ENCODE measurements around the gene MYORG.

Gene MYORG

GRCh38 chr9:34384368-34385165 is 7.9 kb upstream of the MYORG start:
- no peak for DNase-seq

DNA sequence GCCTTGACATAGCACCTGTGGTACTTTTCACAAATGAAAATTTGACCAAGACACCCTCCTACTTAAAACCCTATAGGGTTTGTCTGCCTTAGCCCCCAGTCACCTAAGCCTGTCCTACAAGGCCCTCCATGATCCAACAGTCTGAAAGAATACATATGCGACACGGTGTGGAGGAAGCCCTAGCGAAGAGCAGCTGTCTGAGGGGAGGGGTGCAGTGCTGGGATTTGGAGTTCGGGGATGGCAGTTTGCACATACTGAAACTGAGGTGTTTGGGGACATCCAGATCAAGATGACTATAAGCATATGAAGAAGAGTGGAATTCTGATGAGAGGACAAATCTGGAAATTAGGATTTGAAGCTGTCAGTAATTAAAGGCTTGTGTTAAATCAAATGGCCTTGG is 7.2 kb upstream of the MYORG start:
- DNase-seq = no peak

GRCh38 chr9:34382879-34383278 is 6.2 kb upstream of the MYORG start:
- DNase-seq = no peak

- no peak for DNase-seq
Observed at GRCh38 chr9:34382054-34382453, 5.4 kb upstream of the MYORG start.

GRCh38 chr9:34381323-34381722 is 4.6 kb upstream of the MYORG start:
- DNase-seq = no peak

DNA sequence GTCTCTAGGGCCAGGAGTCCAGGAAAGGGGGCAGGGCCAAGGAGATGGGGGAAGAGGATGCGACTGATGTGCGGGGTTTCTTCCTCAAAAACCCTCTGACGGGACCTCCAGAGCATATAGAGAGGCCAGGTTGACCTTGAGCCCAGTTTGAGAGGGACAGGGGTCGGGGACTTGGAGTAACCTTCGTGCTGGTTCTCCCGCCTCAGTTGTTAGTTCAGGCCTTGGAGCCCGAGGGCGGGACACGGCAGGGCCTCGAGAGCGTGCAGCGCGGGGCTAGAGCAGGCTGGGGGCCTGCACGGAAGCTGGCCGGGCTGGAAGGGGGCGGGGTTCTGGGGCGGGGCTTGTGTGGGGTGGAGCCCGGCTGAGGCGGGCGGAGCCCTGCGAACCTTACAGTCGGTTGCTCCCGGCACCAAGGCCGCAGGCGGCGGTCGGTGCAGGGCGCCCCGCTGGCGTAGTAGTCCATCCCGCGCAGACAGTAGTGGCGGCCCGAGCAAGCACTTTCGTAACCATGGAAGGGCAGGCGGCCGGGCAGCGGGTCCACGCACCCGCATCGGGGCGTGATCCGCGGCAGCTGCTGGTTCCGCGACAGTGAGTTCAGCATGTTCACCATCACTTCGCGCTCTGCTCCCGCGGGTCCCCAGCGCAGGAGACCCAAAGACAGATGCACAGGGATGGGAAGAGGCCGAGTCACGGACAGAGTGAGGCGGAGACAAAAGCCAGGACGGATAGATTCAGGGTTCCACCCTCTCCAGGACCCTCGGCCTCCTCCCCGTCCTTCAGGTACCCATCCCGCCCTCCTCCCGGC is 4.0 kb upstream of the MYORG start:
- peak; percentile 66 to 75 for DNase-seq

- no peak for DNase-seq
Observed at GRCh38 chr9:34380034-34380510, 3.4 kb upstream of the MYORG start.

DNA sequence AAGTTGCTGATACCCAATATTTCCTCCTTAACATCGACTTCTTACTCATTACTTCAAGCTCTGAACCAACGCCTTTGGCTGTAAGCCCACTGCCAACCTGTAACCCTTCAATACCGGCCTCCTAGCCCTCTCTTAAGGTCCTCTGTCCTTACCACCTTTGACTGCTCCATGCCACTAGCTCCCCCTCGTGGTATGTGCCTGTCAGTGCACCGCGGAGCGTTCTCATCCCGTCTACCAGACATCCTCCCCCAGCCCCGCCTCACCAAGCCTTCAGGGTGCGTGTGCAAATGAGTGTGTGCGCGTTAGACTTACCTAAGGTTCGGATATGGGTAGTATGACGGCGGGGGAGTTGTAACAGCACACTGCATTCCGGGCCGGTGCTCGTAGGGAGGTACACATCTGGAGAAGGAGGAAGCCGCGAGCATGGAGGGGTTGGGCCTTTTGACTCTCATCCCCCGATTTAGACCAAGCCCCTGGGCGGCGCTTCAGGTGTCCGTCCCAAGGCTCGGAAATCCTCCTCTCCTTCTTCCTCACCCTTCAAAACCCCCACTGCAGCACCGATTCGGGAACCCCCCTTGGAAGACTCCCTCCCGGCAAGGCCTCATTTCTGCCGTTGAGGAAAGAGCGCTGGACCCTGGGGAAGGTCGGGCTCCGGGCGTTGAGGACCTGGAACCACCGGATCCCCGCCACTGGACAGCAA is 2.8 kb upstream of the MYORG start:
- peak; percentile 92 to 93 for DNase-seq

DNA sequence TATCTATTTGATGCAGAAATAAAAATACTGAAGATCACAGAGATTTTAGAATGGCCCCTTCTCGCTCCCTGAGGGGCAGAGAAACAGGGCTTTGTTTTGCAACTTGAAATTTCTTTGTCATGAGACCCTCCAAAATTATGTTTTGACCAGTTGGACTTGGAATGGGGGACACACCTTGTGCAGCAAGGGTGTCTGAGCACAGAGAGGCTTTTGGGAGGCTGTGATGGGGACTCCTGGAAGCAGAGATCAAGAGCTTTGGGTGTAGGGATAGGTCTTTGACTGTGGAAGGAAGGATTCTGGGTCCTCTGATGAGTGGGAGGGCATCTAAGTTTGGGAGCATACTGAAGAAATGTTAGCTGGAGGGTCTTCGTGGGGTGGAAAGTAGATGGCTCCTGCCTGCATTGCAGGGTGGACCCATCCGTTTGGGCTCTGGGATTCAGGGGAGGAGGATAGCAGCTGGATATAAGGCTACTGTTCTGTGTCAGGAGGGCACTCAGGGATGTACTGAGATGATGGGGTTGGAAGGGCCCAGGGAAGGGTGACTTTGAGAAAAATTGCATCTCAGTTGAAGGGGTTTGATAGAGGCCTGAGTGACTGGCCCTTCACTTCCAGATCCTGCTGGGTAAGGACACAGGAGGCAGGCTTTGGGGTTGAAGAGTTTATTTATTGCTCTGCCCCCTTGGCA is 1.8 kb upstream of the MYORG start:
- DNase-seq = no peak

DNA sequence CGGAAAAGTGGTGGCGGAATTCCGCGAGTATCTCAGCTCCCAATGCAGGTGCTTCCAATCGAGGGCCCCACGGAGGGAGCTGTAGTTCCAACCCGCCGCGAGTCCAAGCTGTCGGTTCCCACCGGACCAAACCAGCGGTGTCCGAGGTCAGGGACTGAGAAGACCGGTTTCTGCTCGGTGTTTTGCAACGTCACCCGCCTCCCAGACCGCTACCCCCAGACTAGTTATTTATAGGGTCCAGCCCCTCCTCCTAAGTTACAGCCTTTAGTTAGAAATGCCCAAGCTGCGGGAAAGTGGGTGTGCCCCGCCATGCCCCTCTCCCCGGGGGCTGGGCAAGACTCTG is 677 bp upstream of the MYORG start:
- no peak for DNase-seq

DNA sequence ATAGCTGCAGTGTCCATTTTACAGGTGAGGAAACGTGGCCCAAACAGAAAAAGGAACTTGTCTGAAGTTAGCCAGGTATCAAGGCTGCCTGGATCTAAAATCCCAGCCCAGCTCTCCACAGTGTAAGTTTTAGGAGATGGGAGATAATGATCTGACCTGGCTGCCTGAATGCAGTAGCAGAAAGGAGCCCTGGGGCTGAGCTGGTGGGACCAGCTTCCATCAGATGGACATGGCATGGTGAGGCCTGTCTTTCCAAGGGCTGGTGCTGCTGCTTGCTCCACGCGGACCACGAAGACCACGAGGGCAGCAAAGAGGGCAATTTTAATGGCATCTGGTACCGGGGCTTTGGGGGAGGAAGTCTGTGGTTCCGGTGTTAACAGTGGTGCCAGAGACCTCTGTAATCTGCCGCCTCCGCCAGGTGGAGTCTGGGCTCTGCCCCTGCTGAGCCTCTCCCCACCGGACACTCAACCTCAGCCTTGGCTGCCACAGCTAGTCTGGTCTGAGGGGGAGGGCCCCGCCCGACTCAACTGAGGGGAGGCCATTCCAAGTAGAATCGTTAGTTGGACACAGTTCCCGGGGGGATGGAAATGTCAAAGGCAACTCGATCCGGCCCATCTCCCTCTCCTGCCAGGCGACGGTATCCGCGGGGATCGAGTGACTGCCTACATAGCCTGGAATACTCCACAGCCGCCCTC is 650 bp downstream of the MYORG start:
- peak in 1 of 2 donors; percentile 26 for DNase-seq

GRCh38 chr9:34374905-34375552 is 1.7 kb downstream of the MYORG start:
- DNase-seq = no peak

DNA sequence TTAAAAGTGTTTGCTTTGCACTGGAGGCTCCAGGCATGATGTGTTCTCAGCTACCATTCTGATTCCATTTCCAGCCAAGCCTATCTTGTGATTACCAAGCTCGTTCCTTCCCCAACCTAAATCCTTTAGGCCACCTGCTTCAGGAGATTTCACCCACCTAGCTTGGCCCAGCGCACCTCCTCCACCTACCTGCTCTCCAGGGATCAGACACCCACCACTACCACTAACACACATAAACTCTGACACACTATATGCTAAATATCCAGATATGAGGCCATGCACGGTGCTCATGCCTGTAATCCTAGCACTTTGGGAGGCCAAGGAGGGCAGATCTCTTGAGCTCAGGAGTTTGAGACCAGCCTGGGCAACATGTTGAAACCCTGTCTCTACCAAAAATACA is 2.4 kb downstream of the MYORG start:
- no peak for DNase-seq

DNA sequence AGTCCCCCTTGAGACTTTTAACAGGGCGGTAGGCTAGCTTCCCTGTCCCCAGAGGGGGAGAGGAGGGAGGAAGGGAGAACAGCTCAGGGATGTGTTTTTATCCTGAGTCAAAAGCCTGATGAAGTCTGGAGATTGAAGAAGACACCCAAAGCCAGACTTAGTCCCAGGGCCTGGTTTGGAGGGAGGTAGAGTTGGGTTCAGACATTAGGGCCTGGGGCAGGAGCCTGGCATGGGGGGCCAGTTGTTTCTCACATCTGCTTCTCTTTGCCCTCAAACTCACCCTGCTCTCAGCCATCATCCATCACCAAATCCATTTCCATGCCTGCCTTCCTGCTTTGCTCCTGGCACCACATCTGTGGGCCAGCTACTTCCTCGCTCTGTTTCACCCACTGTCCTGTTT is 2.9 kb downstream of the MYORG start:
- no peak for DNase-seq

DNA sequence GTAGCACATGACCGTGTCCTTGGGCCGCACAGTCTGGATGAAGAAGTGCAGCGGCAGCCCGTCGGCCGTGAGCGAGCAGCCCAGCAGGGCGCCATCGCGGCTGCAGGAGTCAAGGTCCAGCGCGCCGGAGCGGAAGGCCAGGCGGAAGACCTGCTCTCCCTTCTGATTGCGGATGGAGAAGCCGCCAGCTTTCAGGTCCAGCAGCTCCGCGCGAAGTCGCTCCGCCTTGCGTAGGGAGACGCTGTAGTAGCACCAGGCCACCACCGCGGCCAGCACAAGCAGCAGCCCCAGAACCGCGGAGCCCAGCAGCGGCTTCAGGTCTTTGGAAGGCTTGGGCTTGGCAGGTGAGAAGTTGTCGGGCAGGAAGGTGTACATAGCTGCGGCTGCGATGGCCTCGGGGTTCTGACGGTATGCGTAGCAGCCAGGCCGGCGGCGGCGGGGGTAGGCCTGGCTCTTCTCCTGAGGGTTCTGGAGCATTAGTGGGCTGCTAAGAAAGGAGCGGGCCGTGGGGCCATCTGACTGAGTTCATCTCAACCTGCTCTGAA is 4.2 kb downstream of the MYORG start:
- no peak for DNase-seq

- no peak for DNase-seq
Observed at GRCh38 chr9:34371886-34372466, 4.7 kb downstream of the MYORG start.

GRCh38 chr9:34370970-34371880 is 5.5 kb downstream of the MYORG start:
- DNase-seq = no peak

GRCh38 chr9:34370335-34370969 is 6.2 kb downstream of the MYORG start:
- no peak for DNase-seq

GRCh38 chr9:34369636-34370035 is 7.1 kb downstream of the MYORG start:
- no peak for DNase-seq
